WTC11 (cell line): ENCODE data around the gene INSYN1. TPM values are rescaled to one million over a fixed set of nuclear protein-coding genes. Genes with fewer than 3 reads are reported as not detected.

Experiments used
- ATAC-seq: fragments of 200-7000 bp; cut with Tn5 transposase; 2 replicates; pipeline ENCODE4 v1.10.0; 2021; ENCODE audit warnings: mild to moderate bottlenecking, moderate library complexity
- CTCF ChIA-PET: fragments of 300-600 bp; sonication (Branson Sonifier 250); formaldehyde crosslinking; loops from one replicate; lab custom pipeline; 2021; ENCODE audit warnings: antibody characterized with exemption; lab: Charles Lee
- POLR2A ChIA-PET: fragments of 350-600 bp; sonication (Branson Sonifier 250); formaldehyde crosslinking; loops from one replicate; lab custom pipeline; 2021; ENCODE audit warnings: antibody characterized with exemption; lab: Charles Lee
- DNase-seq: peaks from one replicate; pipeline ENCODE4 v3.0.0; 2021; ENCODE audit warnings: low spot score
- H3K27ac Mint-ChIP-seq: 2 replicates; pipeline ENCODE4 v1.8.0; 2021; ENCODE audit warnings: mixed read lengths
- H3K27me3 Mint-ChIP-seq: 2 replicates; pipeline ENCODE4 v1.8.0; 2021; ENCODE audit warnings: low read depth, mild to moderate bottlenecking, moderate library complexity, mixed read lengths
- H3K36me3 Mint-ChIP-seq: 2 replicates; pipeline ENCODE4 v1.8.0; 2021; ENCODE audit warnings: mixed read lengths
- H3K4me1 Mint-ChIP-seq: 2 replicates; pipeline ENCODE4 v1.8.0; 2022; ENCODE audit warnings: mixed read lengths
- H3K4me3 Mint-ChIP-seq: 2 replicates; pipeline ENCODE4 v1.8.0; 2021; ENCODE audit warnings: mild to moderate bottlenecking, moderate library complexity, mixed read lengths
- H3K9me3 Mint-ChIP-seq: 2 replicates; pipeline ENCODE4 v1.8.0; 2021; ENCODE audit warnings: mixed read lengths
- ATF1 ChIP-seq: sonication (generic); formaldehyde crosslinking; IDR thresholded peaks from 2 replicates; pipeline ENCODE4 v1.8.1; 2023; ENCODE audit warnings: mild to moderate bottlenecking, moderate library complexity, missing genetic modification reagents
- CBFB ChIP-seq: sonication (generic); formaldehyde crosslinking; IDR thresholded peaks from 2 replicates; pipeline ENCODE4 v1.8.1; 2022; ENCODE audit warnings: mild to moderate bottlenecking, low read depth, missing genetic modification reagents
- ELF4 ChIP-seq: sonication (generic); formaldehyde crosslinking; IDR thresholded peaks from 2 replicates; pipeline ENCODE4 v1.8.1; 2022; ENCODE audit warnings: low read depth, mild to moderate bottlenecking, moderate library complexity, missing genetic modification reagents
- GTF2I ChIP-seq: fragments of 250-450 bp; sonication (Bioruptor Pico); conservative IDR thresholded peaks from 2 replicates; pipeline ENCODE4 v1.4.0; 2021; ENCODE audit warnings: mild to moderate bottlenecking
- HMGA2 ChIP-seq: fragments of 250-450 bp; sonication (Bioruptor Pico); IDR thresholded peaks from 2 replicates; pipeline ENCODE4 v1.4.0; 2021; ENCODE audit warnings: mild to moderate bottlenecking, moderate library complexity
- SMAD3 ChIP-seq: sonication (generic); formaldehyde crosslinking; IDR thresholded peaks from 2 replicates; pipeline ENCODE4 v1.8.0; 2022; ENCODE audit warnings: missing genetic modification reagents, mild to moderate bottlenecking, borderline replicate concordance
- SOX15 ChIP-seq: fragments of 250-450 bp; sonication (Bioruptor Pico); IDR thresholded peaks from 2 replicates; pipeline ENCODE4 v1.9.0; 2021; ENCODE audit warnings: mild to moderate bottlenecking
- TCF7 ChIP-seq: sonication (generic); formaldehyde crosslinking; IDR thresholded peaks from 2 replicates; pipeline ENCODE4 v1.8.0; 2022; ENCODE audit warnings: mild to moderate bottlenecking, low read depth, missing genetic modification reagents, moderate library complexity
- ZBTB21 ChIP-seq: sonication (generic); formaldehyde crosslinking; IDR thresholded peaks from 2 replicates; pipeline ENCODE4 v1.8.1; 2023; ENCODE audit warnings: mild to moderate bottlenecking, missing genetic modification reagents, borderline replicate concordance
- ZNF121 ChIP-seq: sonication (generic); formaldehyde crosslinking; IDR thresholded peaks from 2 replicates; pipeline ENCODE4 v1.8.0; 2023; ENCODE audit warnings: missing genetic modification reagents
- ZNF317 ChIP-seq: sonication (generic); formaldehyde crosslinking; IDR thresholded peaks from 2 replicates; pipeline ENCODE4 v1.8.1; 2023; ENCODE audit warnings: low read depth, mild to moderate bottlenecking, moderate library complexity, missing genetic modification reagents, borderline replicate concordance
- total RNA-seq: library from RNA; stranded (reverse); gene quantifications from 3 replicates; pipeline ENCODE4 v1.2.3, GENCODE V29; 2021
- TF ChIP-seq, protein P1 (sequence below): sonication (generic); formaldehyde crosslinking; IDR thresholded peaks from 2 replicates; pipeline ENCODE4 v1.8.0; 2022; ENCODE audit warnings: mild to moderate bottlenecking, missing genetic modification reagents
- TF ChIP-seq, protein P2 (sequence below): fragments of 250-450 bp; sonication (Bioruptor Pico); IDR thresholded peaks from 2 replicates; pipeline ENCODE4 v2.1.2; 2022; ENCODE audit warnings: mild to moderate bottlenecking, moderate library complexity
- TF ChIP-seq, protein P3 (sequence below): fragments of 250-450 bp; sonication (Bioruptor Pico); IDR thresholded peaks from 2 replicates; pipeline ENCODE4 v1.9.0; 2021; ENCODE audit warnings: moderate library complexity, mild to moderate bottlenecking, inconsistent platforms, borderline replicate concordance
- TF ChIP-seq, protein P4 (sequence below): sonication (generic); formaldehyde crosslinking; IDR thresholded peaks from 2 replicates; pipeline ENCODE4 v1.8.0; 2023; ENCODE audit warnings: missing genetic modification reagents
- TF ChIP-seq, protein P5 (sequence below): fragments of 200-600 bp; IDR thresholded peaks from 2 replicates; pipeline ENCODE4 v1.8.0; 2022; ENCODE audit warnings: antibody characterized with exemption
- TF ChIP-seq, protein P6 (sequence below): sonication (generic); formaldehyde crosslinking; IDR thresholded peaks from 2 replicates; pipeline ENCODE4 v1.8.0; 2022; ENCODE audit warnings: mild to moderate bottlenecking, missing genetic modification reagents

Gene INSYN1
- total RNA-seq, 1 experiment from 2014 or later, result 11.9 TPM

DNA sequence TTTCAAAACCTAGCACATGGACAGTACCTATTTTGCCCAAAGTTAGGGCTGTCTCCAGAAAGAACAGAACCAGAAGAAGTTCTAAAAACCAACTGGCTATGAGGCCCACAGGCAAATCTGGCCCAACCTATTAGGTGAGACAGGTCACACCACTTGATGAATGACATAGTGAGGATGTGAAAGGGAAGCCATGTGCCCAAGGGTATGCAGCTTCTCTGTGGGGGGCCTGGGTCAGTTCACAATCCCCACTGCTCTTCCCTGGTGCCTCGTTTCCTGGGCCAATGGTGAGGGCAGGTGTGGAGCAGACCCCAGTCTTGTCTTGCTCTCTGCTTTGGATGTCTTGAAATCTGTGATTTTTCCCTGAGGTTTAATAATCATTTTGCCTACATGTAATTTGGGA lies 8.9 kb downstream of the INSYN1 start:
- peak; percentile 39 for DNase-seq
- peak; percentile 30 for ATAC-seq
- peaks cover 47% of the 10 kb centered on the region for H3K4me1 Mint-ChIP-seq
- H3K9me3 Mint-ChIP-seq, result no peaks in the 10 kb centered on the region
- ChIA-PET CTCF (interaction anchor here (1.0 to 2.3 kb wide), 4 partner anchors 9 to 123 kb away, joined by 3 to 11 read pairs (median 7); partner anchors contain the start of gene INSYN1), POLR2A (interaction anchor here (1.5 kb wide), 1 partner anchor 9 kb away, joined by 6 read pairs; the partner anchor contains the start of gene INSYN1)
- H3K4me3 Mint-ChIP-seq, result no peak overlapping the region
- H3K36me3 Mint-ChIP-seq, result no peaks in the 10 kb centered on the region
- H3K27ac Mint-ChIP-seq, result no peak overlapping the region
- TF ChIP-seq, protein P1, sequence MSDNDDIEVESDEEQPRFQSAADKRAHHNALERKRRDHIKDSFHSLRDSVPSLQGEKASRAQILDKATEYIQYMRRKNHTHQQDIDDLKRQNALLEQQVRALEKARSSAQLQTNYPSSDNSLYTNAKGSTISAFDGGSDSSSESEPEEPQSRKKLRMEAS (CRISPR knock-in tag), result 0 out of 2 replicates have a peak, but pooled peaks have one; percentile 29
- TF ChIP-seq ZNF121 (no peak), SOX15 (CRISPR knock-in tag) (no peak), CBFB (no peak), ATF1 (CRISPR knock-in tag) (no peak)
- TF ChIP-seq, protein P2, sequence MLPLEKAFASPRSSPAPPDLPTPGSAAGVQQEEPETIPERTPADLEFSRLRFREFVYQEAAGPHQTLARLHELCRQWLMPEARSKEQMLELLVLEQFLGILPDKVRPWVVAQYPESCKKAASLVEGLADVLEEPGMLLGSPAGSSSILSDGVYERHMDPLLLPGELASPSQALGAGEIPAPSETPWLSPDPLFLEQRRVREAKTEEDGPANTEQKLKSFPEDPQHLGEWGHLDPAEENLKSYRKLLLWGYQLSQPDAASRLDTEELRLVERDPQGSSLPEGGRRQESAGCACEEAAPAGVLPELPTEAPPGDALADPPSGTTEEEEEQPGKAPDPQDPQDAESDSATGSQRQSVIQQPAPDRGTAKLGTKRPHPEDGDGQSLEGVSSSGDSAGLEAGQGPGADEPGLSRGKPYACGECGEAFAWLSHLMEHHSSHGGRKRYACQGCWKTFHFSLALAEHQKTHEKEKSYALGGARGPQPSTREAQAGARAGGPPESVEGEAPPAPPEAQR (CRISPR knock-in tag), result no peak
- TF ChIP-seq, protein P3, sequence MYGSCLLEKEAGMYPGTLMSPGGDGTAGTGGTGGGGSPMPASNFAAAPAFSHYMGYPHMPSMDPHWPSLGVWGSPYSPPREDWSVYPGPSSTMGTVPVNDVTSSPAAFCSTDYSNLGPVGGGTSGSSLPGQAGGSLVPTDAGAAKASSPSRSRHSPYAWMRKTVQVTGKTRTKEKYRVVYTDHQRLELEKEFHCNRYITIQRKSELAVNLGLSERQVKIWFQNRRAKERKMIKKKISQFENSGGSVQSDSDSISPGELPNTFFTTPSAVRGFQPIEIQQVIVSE (CRISPR knock-in tag), result no peak
- TF ChIP-seq, protein P4, sequence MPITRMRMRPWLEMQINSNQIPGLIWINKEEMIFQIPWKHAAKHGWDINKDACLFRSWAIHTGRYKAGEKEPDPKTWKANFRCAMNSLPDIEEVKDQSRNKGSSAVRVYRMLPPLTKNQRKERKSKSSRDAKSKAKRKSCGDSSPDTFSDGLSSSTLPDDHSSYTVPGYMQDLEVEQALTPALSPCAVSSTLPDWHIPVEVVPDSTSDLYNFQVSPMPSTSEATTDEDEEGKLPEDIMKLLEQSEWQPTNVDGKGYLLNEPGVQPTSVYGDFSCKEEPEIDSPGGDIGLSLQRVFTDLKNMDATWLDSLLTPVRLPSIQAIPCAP (CRISPR knock-in tag), result no peak
- no peaks in the 10 kb centered on the region for H3K27me3 Mint-ChIP-seq

DNA sequence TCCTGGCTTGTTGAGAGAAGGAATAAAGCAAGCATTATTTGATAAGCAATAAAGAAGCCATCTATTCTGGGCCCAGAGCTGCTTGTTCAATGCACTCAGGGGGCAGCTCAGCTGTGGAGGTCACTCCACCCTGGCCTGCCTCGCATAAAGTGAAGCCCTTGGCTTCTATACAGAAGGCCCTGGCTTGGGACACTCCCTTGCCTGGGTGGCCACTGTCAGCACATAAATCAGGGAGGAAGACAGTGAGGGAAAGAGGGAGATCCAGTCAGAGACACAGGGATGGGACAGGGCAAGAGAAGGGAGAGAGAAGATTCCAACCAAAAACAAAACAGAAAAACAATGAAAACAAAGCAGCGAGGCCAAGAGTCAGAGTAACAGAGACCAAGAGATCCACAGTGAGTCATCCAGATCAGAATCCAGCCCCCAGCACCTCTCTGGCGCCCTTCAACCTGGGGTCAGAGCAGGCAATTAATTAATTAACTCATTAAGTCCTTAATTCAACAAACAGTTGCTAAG lies 11.8 kb downstream of the INSYN1 start:
- Mint-ChIP-seq H3K4me3 (no peak overlapping the region), H3K9me3 (no peaks in the 10 kb centered on the region), H3K27me3 (no peaks in the 10 kb centered on the region), H3K4me1 (peaks cover 23% of the 10 kb centered on the region), H3K36me3 (no peaks in the 10 kb centered on the region)
- CTCF ChIA-PET, result interaction anchor here (1.2 kb wide), 1 partner anchor 37 kb away, joined by 5 read pairs; no protein-coding TSS in a partner anchor
- POLR2A ChIA-PET, result no interaction called here
- TF ChIP-seq ZNF317 (no peak), HMGA2 (no peak), ZBTB21 (no peak), SMAD3 (CRISPR knock-in tag) (no peak), TCF7 (no peak), GTF2I (CRISPR knock-in tag) (no peak), ELF4 (no peak)
- TF ChIP-seq, protein P5, sequence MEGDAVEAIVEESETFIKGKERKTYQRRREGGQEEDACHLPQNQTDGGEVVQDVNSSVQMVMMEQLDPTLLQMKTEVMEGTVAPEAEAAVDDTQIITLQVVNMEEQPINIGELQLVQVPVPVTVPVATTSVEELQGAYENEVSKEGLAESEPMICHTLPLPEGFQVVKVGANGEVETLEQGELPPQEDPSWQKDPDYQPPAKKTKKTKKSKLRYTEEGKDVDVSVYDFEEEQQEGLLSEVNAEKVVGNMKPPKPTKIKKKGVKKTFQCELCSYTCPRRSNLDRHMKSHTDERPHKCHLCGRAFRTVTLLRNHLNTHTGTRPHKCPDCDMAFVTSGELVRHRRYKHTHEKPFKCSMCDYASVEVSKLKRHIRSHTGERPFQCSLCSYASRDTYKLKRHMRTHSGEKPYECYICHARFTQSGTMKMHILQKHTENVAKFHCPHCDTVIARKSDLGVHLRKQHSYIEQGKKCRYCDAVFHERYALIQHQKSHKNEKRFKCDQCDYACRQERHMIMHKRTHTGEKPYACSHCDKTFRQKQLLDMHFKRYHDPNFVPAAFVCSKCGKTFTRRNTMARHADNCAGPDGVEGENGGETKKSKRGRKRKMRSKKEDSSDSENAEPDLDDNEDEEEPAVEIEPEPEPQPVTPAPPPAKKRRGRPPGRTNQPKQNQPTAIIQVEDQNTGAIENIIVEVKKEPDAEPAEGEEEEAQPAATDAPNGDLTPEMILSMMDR, result no peak
- TF ChIP-seq, protein P6, sequence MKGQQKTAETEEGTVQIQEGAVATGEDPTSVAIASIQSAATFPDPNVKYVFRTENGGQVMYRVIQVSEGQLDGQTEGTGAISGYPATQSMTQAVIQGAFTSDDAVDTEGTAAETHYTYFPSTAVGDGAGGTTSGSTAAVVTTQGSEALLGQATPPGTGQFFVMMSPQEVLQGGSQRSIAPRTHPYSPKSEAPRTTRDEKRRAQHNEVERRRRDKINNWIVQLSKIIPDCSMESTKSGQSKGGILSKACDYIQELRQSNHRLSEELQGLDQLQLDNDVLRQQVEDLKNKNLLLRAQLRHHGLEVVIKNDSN, result no peak
- TF ChIP-seq, all 79 proteins: peak for 0
- H3K27ac Mint-ChIP-seq, result peak overlapping the region; percentile 13
- DNase-seq (no peak), ATAC-seq (no peak)
